Ishikawa (cell line): ENCODE results near the gene GID8.

Source experiments
- CEBPB ChIP-seq: IDR thresholded peaks from 2 replicates; pipeline ENCODE4 v1.6.1; 2012
- CREB1 ChIP-seq: IDR thresholded peaks from 2 replicates; pipeline ENCODE4 v1.6.1; 2012; ENCODE audit warnings: low read depth
- EGR1 ChIP-seq: IDR thresholded peaks from 2 replicates; pipeline ENCODE4 v1.6.1; 2012
- EP300 ChIP-seq: IDR thresholded peaks from 2 replicates; pipeline ENCODE4 v1.6.1; 2012; ENCODE audit warnings: borderline replicate concordance
- FOXM1 ChIP-seq: IDR thresholded peaks from 2 replicates; pipeline ENCODE4 v1.6.1; 2012; ENCODE audit warnings: low read depth, borderline replicate concordance
- NFIC ChIP-seq: IDR thresholded peaks from 2 replicates; pipeline ENCODE4 v1.6.1; 2012
- RAD21 ChIP-seq: IDR thresholded peaks from 2 replicates; pipeline ENCODE4 v1.6.1; 2012; ENCODE audit warnings: low read depth
- TAF1 ChIP-seq: IDR thresholded peaks from 2 replicates; pipeline ENCODE4 v1.6.1; 2012; ENCODE audit warnings: low read depth, mild to moderate bottlenecking
- TCF12 ChIP-seq: IDR thresholded peaks from 2 replicates; pipeline ENCODE4 v1.6.1; 2012; ENCODE audit warnings: low read depth
- TEAD4 ChIP-seq: IDR thresholded peaks from 2 replicates; pipeline ENCODE4 v1.6.1; 2012
- YY1 ChIP-seq: IDR thresholded peaks from 2 replicates; pipeline ENCODE4 v1.6.1; 2012; ENCODE audit warnings: low read depth
- ZBTB7A ChIP-seq: IDR thresholded peaks from 2 replicates; pipeline ENCODE4 v1.6.1; 2012; ENCODE audit warnings: low read depth
- TF ChIP-seq, protein P1 (sequence below): IDR thresholded peaks from 2 replicates; pipeline ENCODE4 v1.6.1; 2012
- TF ChIP-seq, protein P2 (sequence below): IDR thresholded peaks from 2 replicates; pipeline ENCODE4 v1.6.1; 2012; ENCODE audit warnings: low read depth, mild to moderate bottlenecking
- TF ChIP-seq, protein P3 (sequence below): IDR thresholded peaks from 2 replicates; pipeline ENCODE4 v1.6.1; 2012

The GID8 gene

DNA sequence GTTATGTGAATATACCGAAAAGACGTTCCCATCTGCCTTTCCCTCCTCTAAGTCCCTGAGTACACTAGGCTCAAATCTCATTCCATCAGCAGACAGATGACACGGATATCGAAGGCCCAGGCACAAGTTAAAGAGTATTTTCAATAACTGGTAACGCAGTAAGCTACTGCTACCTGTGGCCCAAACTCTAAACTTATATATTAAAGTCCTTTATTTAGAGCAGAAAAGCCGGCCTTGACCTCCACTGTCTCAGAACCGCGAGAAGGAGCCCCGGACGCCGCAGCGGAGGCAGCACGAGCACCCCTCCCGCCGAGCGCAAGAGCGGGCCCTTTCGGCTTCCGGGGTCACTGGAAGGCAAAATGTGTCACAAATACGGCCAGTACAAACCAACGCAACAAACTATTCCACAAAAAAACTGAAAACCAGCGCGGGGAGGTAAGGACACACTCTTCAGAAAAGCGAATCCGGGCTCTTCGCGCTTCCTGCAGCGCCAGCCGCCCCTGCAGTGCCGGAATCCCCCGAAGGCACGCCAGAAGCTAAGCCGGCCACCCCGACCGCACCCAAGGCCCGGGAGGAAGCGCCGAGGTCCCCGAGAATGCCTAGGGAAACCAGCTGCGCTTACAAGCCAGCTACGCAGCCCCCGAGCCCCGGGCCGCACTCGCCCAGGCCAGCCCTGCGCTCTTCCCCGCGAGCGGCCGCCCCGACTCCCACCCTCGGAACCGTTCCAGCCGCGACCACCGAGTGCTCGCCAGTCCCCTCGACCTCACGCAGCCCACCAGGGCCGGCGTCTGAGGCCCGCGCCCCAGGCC, 12.3 kb upstream of the GID8 start:
- TF ChIP-seq EGR1 (no peak), CEBPB (no peak), TCF12 (0 out of 2 replicates have a peak, but pooled peaks have one; percentile 14), YY1 (no peak), CREB1 (no peak)

DNA sequence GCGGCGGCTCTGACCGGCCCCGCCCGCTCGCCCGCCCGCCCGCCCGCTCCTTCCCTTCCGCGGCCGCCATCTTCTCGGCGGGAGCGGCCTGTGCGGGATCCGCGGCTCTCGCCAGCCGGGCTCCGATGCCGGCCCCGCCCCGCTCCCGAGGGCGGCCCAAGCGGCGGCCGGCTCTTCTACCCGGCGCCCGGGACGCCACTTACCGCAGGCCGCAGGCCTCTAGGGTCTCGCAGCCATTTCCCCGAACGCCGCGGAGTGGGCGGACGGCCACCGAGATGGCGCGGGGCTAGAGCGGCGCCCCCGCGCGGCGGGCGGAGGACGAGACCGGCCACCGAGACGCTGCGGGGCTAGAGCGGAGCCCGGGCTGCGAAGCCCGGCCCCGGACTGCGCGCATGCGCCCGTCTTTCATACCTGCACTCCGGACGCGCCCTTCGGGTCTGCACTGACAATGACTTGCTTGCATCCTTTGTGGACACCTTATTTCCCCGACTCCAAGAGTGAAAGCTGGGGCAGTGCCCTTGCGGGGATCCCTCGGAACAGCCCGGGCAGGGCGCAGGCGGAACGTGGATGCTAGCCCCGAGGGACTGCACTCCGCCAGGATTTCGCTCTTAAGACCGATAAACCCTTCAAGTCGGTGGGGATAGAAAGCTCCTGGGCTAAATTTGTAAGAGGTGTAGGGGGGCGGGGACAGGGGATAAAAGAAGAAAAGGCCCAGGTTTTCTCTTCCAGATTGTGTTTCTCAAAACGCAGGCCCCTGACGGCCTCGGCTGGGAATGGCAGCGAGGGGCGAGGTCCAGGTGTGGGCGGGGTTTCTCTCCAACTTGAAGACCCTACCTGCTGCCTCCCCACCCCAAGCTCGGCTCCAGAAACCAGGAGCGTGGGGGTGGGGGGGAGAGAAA, 11.5 kb upstream of the GID8 start, which contains the start of gene DIDO1:
Gene DIDO1, minus strand, starts transcription at position 277 of the 899 bp plus-strand sequence.
- TF ChIP-seq, protein P1, sequence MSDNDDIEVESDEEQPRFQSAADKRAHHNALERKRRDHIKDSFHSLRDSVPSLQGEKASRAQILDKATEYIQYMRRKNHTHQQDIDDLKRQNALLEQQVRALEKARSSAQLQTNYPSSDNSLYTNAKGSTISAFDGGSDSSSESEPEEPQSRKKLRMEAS, result peak; percentile 11; the same call in 1 of the 2 replicates
- TF ChIP-seq, protein P2, sequence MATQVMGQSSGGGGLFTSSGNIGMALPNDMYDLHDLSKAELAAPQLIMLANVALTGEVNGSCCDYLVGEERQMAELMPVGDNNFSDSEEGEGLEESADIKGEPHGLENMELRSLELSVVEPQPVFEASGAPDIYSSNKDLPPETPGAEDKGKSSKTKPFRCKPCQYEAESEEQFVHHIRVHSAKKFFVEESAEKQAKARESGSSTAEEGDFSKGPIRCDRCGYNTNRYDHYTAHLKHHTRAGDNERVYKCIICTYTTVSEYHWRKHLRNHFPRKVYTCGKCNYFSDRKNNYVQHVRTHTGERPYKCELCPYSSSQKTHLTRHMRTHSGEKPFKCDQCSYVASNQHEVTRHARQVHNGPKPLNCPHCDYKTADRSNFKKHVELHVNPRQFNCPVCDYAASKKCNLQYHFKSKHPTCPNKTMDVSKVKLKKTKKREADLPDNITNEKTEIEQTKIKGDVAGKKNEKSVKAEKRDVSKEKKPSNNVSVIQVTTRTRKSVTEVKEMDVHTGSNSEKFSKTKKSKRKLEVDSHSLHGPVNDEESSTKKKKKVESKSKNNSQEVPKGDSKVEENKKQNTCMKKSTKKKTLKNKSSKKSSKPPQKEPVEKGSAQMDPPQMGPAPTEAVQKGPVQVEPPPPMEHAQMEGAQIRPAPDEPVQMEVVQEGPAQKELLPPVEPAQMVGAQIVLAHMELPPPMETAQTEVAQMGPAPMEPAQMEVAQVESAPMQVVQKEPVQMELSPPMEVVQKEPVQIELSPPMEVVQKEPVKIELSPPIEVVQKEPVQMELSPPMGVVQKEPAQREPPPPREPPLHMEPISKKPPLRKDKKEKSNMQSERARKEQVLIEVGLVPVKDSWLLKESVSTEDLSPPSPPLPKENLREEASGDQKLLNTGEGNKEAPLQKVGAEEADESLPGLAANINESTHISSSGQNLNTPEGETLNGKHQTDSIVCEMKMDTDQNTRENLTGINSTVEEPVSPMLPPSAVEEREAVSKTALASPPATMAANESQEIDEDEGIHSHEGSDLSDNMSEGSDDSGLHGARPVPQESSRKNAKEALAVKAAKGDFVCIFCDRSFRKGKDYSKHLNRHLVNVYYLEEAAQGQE, result no peak
- no peak for TF ChIP-seq TCF12
- TF ChIP-seq, protein P3, sequence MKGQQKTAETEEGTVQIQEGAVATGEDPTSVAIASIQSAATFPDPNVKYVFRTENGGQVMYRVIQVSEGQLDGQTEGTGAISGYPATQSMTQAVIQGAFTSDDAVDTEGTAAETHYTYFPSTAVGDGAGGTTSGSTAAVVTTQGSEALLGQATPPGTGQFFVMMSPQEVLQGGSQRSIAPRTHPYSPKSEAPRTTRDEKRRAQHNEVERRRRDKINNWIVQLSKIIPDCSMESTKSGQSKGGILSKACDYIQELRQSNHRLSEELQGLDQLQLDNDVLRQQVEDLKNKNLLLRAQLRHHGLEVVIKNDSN, result no peak
- no peak for TF ChIP-seq TEAD4
- TF ChIP-seq NFIC, result no peak
- no peak for TF ChIP-seq CEBPB
- no peak for TF ChIP-seq RAD21
- peak; percentile 58 for TF ChIP-seq TAF1
- TF ChIP-seq YY1, result peak; percentile 81
- TF ChIP-seq CREB1, result no peak
- no peak for TF ChIP-seq ZBTB7A
- no peak for TF ChIP-seq FOXM1
- no peak for TF ChIP-seq EP300
- peak; percentile 77 for TF ChIP-seq EGR1

DNA sequence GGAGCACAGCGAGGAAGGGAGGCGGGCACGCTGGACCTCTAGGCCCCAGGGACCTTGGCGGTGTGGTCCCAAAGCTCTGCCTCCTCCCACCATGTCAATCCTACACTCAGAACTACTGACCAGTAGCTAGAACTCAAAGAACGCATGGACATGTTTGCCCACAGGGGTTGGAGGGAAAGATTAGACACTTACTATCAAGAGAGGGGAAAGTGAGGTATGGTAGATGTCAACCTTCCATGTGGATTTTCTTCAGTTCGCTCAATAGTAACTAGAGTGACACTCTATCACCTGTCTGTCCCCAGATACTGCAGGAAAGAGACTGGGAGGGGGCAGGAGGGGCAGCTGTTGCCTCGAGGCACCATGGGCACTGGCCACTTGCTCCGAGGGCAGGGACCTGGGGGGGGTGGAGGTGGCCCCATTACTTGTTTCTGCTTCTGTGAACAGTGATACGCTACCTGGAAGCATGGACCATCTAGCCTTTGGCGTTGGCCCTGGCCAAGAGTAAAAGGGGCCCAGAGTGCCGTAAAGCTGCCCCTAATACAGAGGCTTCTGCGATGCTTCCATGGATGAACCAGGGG, 10.7 kb upstream of the GID8 start:
- no peak for TF ChIP-seq RAD21

DNA sequence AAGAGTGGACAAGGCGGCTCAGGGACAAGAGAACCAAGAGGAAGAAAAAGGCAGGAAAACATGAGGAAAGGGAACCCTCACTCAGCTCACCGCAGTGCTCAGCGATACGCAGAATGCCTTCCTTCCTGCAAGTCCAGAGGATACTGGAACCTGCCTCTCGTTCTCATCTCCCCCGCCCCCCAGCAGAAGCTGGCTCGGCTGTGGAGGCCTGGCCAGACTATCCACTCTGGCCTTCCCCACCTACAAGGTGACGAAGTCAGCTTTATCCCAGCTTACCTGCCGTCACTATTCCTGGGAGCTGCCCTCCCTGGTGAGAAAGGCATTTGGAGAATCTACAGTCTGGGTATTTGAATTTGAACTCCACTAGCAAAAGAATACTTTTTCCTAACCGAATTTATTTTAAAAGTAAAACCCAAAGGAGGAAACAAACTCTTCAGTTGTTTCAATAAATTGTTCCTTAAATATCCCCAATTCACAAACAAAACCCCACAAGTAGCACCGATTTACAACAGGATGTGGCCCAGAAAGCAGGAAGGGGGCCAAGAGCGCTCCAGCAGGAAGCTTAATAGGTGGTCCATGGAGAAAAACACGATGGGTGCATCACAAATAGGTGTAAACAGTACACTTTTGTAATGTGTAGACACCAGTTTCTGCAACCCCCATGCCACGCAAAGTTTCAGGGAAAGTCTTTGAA, 9.6 kb upstream of the GID8 start:
- TF ChIP-seq, protein P2, result no peak
- TF ChIP-seq CREB1, result no peak
- TF ChIP-seq EGR1, result no peak
- TF ChIP-seq, protein P3, result no peak
- TF ChIP-seq, protein P1, result no peak
- no peak for TF ChIP-seq TEAD4
- TF ChIP-seq FOXM1, result no peak
- no peak for TF ChIP-seq NFIC
- TF ChIP-seq RAD21, result no peak
- no peak for TF ChIP-seq YY1
- TF ChIP-seq CEBPB, result no peak
- TF ChIP-seq EP300, result no peak
- no peak for TF ChIP-seq TAF1
- TF ChIP-seq ZBTB7A, result no peak
- no peak for TF ChIP-seq TCF12
